Muscle layer of colon (tissue), 2 donors: Measurements from ENCODE around the gene TPST1.
"Not testable (repeated sequence)": the region's sequence is repeated elsewhere in the genome, so short reads cannot be mapped to it uniquely, and the experiment has no call there.

Experiments
- H3K27ac ChIP-seq: one replicate; pipeline ENCODE4 v1.7.0; 2013; ENCODE audit warnings: low read depth, mild to moderate bottlenecking, low read length, moderate library complexity
- H3K27me3 ChIP-seq, 2 donors: one replicate each; pipeline ENCODE4 v1.7.0; 2013; ENCODE audit warnings: low read length in 2 of 2, mild to moderate bottlenecking in 2 of 2; ENCODE audit not compliant: insufficient read depth in 2 of 2, control insufficient read depth in 1 of 2
- H3K36me3 ChIP-seq: one replicate; pipeline ENCODE4 v1.7.0; 2013; ENCODE audit warnings: mild to moderate bottlenecking, low read length; ENCODE audit not compliant: insufficient read depth
- H3K4me1 ChIP-seq: one replicate; pipeline ENCODE4 v1.7.0; 2013; ENCODE audit warnings: mild to moderate bottlenecking, low read length; ENCODE audit not compliant: insufficient read depth
- H3K4me3 ChIP-seq, 2 donors: one replicate each; pipeline ENCODE4 v1.7.0; 2013; ENCODE audit warnings: low read length in 2 of 2, low read depth in 1 of 2, mild to moderate bottlenecking in 1 of 2, moderate library complexity in 1 of 2
- H3K9ac ChIP-seq: one replicate; pipeline ENCODE4 v1.7.0; 2013; ENCODE audit warnings: low read length
- H3K9me3 ChIP-seq: one replicate; pipeline ENCODE4 v1.7.0; 2013; ENCODE audit warnings: mild to moderate bottlenecking, low read length
- donor health status: abdominal sarcoma.
- donor health status: Adenocarcinoma of cecum.

TPST1 gene

GRCh38 chr7:66371096-66371824 lies 166.1 kb downstream of the TPST1 start:
- Histone ChIP-seq H3K27me3 (no peaks in the 10 kb centered on the region), H3K4me1 (no peaks in the 10 kb centered on the region), H3K27ac (no peak overlapping the region), H3K9me3 (no peaks in the 10 kb centered on the region), H3K36me3 (no peaks in the 10 kb centered on the region), H3K4me3 (no peak overlapping the region), H3K9ac (no peak overlapping the region)

- H3K27me3 ChIP-seq, H3K4me1 ChIP-seq, H3K4me3 ChIP-seq, H3K9me3 ChIP-seq, H3K36me3 ChIP-seq, H3K9ac ChIP-seq, H3K27ac ChIP-seq: not testable (repeated sequence)
Measured at GRCh38 chr7:66374141-66374840, 169.2 kb downstream of the TPST1 start.

DNA sequence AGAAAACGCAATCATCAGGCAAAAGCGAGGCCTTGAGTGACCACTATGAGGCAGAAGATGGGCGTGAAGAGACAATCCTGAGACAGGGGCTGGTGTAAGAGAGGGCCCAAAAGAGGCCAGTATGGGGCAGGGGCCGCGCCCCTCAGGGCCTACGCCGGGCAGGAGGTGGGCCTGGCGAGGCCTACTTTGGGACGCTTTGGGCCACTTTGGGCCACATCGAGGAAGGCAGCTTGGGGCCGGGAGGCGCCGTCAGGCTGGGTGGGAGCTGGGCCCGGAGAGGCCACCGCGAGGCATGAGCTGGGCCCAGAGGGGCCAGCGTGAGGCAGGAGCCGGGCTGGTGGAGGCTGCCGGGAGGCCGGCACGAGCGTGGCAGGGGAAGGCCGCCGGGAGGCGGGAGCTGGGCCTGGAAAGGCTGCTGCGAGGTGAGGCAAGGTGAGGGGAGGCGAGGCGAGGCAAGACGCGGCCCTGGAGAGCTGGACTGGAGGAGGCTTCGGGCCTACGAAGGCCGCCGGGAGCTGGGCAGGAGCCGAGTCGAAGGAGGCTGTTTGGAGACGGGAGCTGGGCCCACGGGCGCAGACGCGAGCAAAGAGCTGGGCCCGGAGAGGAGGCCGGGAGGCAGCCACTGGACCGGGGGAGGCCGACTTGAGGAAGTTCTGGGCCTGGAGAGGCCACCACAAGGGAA lies 171.3 kb downstream of the TPST1 start:
- no peaks in the 10 kb centered on the region for H3K4me1 ChIP-seq
- H3K9me3 ChIP-seq: no peaks in the 10 kb centered on the region
- no peak overlapping the region for H3K9ac ChIP-seq
- no peaks in the 10 kb centered on the region for H3K27me3 ChIP-seq
- H3K27ac ChIP-seq: no peak overlapping the region
- no peak overlapping the region for H3K4me3 ChIP-seq
- H3K36me3 ChIP-seq: peaks cover 13% of the 10 kb centered on the region

DNA sequence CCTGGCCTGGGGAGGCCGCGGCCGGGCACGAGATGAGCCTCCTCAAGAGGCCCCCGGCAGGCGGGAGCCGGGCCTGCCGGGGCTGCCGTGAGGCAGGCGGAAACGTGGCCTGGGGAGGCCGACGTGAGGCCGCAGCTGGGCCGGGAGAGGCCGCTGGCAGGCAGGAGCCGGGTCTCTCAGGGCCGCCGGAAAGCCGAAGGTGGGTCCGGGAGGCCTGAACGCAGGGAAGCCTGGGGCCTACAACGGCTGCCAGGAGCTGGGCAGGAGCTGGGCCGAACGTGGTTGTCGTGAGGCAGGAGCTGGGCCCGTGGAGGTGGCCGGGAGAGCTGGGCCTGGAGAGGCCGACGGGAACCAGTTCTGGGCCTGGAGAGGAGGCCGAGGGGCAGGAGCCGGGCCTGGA lies 171.9 kb downstream of the TPST1 start:
- no peak overlapping the region for H3K27ac ChIP-seq
- H3K9me3 ChIP-seq: no peaks in the 10 kb centered on the region
- H3K4me1 ChIP-seq: no peaks in the 10 kb centered on the region
- no peak overlapping the region for H3K9ac ChIP-seq
- H3K36me3 ChIP-seq: peaks cover 13% of the 10 kb centered on the region
- no peak overlapping the region for H3K4me3 ChIP-seq
- H3K27me3 ChIP-seq: no peaks in the 10 kb centered on the region

- Histone ChIP-seq H3K27ac (no peak overlapping the region), H3K4me1 (no peaks in the 10 kb centered on the region), H3K9ac (no peak overlapping the region), H3K9me3 (no peaks in the 10 kb centered on the region), H3K27me3 (no peaks in the 10 kb centered on the region), H3K4me3 (no peak overlapping the region), H3K36me3 (peaks cover 13% of the 10 kb centered on the region)
Measured at GRCh38 chr7:66377714-66378113, 172.6 kb downstream of the TPST1 start.

DNA sequence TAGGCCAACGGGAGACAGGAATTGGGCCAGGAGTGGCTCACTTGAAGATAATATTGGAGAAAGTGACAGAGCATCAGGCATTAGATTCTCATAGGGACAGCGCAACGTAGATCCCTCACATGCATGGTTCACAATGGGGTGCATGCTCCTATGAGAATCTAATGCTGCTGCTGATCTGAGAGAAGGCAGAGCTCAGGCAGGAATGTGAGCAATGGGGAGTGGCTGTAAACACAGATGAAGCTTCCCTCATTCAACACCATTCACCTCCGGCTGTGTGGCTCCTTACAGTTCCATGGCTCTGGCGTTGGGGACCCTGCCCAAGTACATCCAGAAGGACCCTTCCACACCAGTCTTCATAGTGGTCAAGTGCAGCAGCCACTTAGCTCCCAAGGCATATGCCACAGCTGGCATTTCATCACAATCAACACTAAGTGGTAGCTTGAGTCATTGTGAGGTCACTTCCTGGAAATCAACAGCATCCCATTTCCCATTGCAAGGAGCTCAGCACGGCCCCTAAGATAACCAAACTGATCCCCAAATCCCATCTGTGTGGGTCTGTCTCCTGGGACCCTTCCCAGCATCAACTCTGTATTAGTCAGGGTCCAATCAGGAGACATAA lies 174.5 kb downstream of the TPST1 start:
- Histone ChIP-seq H3K27me3 (no peaks in the 10 kb centered on the region), H3K9ac (no peak overlapping the region), H3K4me3 (no peak overlapping the region), H3K4me1 (no peaks in the 10 kb centered on the region), H3K36me3 (peaks cover 13% of the 10 kb centered on the region), H3K27ac (no peak overlapping the region), H3K9me3 (no peaks in the 10 kb centered on the region)

- Histone ChIP-seq H3K27me3 (no peaks in the 10 kb centered on the region), H3K27ac (no peak overlapping the region), H3K4me1 (no peaks in the 10 kb centered on the region), H3K36me3 (peaks cover 13% of the 10 kb centered on the region), H3K9ac (no peak overlapping the region), H3K4me3 (no peak overlapping the region), H3K9me3 (no peaks in the 10 kb centered on the region)
Measured at GRCh38 chr7:66380272-66380888, 175.2 kb downstream of the TPST1 start.

GRCh38 chr7:66382182-66382923 lies 177.2 kb downstream of the TPST1 start:
- H3K36me3 ChIP-seq: peaks cover 13% of the 10 kb centered on the region
- H3K4me1 ChIP-seq, H3K27ac ChIP-seq, H3K9ac ChIP-seq, H3K9me3 ChIP-seq, H3K4me3 ChIP-seq, H3K27me3 ChIP-seq: not testable (repeated sequence)

GRCh38 chr7:66385191-66385905 lies 180.2 kb downstream of the TPST1 start:
- H3K36me3 ChIP-seq, H3K4me3 ChIP-seq, H3K9ac ChIP-seq, H3K4me1 ChIP-seq, H3K27ac ChIP-seq, H3K27me3 ChIP-seq, H3K9me3 ChIP-seq: not testable (repeated sequence)

DNA sequence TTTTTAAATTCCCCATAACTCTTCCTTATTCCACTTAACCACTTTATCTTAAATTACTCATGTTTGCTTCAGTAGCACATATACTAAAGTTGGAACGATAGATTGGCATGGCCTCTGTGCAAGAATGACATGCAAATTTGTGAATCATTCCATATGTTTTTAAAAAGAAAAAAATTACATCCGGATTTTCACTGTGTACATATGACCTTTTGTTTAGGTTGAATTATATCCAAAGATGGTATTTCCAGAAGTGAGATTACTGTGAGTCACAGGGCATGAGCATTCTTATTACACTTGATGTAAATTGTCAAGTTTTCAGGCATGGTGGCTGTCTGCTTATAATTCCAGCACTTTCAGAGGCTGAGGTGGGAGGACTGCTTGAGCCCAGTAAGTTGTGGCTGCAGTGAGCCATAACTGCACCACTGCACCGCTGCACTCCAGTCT lies 190.0 kb downstream of the TPST1 start:
- not testable (repeated sequence) for H3K36me3 ChIP-seq, H3K9me3 ChIP-seq, H3K27ac ChIP-seq, H3K9ac ChIP-seq, H3K4me1 ChIP-seq, H3K4me3 ChIP-seq, H3K27me3 ChIP-seq
